ENCODE data around the gene TANGO2.

- TF ChIP-seq, protein P1, sequence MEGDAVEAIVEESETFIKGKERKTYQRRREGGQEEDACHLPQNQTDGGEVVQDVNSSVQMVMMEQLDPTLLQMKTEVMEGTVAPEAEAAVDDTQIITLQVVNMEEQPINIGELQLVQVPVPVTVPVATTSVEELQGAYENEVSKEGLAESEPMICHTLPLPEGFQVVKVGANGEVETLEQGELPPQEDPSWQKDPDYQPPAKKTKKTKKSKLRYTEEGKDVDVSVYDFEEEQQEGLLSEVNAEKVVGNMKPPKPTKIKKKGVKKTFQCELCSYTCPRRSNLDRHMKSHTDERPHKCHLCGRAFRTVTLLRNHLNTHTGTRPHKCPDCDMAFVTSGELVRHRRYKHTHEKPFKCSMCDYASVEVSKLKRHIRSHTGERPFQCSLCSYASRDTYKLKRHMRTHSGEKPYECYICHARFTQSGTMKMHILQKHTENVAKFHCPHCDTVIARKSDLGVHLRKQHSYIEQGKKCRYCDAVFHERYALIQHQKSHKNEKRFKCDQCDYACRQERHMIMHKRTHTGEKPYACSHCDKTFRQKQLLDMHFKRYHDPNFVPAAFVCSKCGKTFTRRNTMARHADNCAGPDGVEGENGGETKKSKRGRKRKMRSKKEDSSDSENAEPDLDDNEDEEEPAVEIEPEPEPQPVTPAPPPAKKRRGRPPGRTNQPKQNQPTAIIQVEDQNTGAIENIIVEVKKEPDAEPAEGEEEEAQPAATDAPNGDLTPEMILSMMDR (IDR thresholded peaks at IDR 0.05; ENCODE audit: borderline replicate concordance, extremely low read depth, low read length, poor library complexity, severe bottlenecking): no peak
- TF ChIP-seq EZH2 (IDR thresholded peaks at IDR 0.05; ENCODE audit: borderline replicate concordance, low read depth, low read length, severe bottlenecking): no peak
Measured at GRCh38 chr22:20053407-20054033, 32.6 kb downstream of the TANGO2 start.
